GM12891 (cell line): ENCODE results near the gene ALKBH3.

Experiments used
- PAX5 ChIP-seq: IDR thresholded peaks from 2 replicates; pipeline ENCODE4 v1.6.1; 2011; ENCODE audit warnings: low read length, moderate library complexity, mild to moderate bottlenecking; ENCODE audit not compliant: insufficient read depth, severe bottlenecking
- POLR2A ChIP-seq: IDR thresholded peaks from 2 replicates; pipeline ENCODE4 v1.6.1; 2011; ENCODE audit warnings: low read depth, low read length, control low read depth
- POLR2AphosphoS5 ChIP-seq: IDR thresholded peaks from 2 replicates; pipeline ENCODE4 v1.6.1; 2011; ENCODE audit warnings: low read depth, low read length, control low read depth
- POU2F2 ChIP-seq: IDR thresholded peaks from 2 replicates; pipeline ENCODE4 v1.6.1; 2011; ENCODE audit warnings: low read depth, mild to moderate bottlenecking, control low read depth, low read length, moderate library complexity
- SPI1 ChIP-seq: IDR thresholded peaks from 2 replicates; pipeline ENCODE4 v1.6.1; 2011; ENCODE audit warnings: low read depth, low read length, control low read depth
- TAF1 ChIP-seq: IDR thresholded peaks from 2 replicates; pipeline ENCODE4 v1.6.1; 2011; ENCODE audit warnings: low read depth, low read length, control low read depth

DNA sequence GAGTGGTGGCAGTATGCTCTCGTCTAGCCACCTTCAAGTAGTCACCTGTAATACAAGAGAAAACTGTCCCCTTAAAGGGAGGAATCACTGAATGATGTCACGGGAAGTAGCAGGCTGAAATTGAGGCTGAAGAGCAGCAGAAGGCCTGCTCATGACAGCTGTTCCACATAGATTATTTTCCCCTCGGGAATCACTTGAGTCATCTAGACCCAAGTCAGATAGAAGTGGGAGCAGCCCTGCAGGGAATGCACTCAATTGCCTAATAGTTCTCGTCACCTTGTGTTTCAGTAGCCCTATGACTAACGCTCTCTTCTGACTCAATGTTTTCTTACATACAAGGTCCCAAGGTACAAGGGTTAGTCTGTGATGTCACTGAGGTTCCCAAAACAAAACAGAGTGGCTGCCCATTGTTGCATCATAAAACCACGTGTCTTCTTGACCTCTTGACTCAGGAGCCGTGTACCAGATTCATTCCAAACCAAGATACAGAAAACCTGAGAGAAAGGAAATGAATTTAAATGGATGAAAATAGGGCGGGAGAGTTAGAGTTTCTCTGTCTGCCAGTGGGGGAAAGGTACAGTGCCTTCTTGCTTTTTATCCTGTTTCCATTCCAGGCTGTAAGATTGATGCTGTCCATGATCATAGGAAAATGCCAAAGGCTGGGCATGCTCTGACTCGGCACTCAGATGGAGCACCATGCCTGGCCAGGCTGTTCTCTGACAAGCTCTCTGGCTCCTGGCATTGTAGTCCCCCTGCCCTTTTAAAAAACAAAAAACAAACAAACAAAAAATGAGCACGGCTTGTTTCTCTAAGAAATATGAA is 40.2 kb downstream of the ALKBH3 start:
- TF ChIP-seq TAF1 (no peak), POLR2A (no peak), POLR2AphosphoS5 (no peak), PAX5 (no peak), POU2F2 (no peak), SPI1 (no peak)
